GM10266 (cell line): ENCODE results near the gene FFAR2.

Experiments
- DNase-seq: peaks from one replicate; pipeline ENCODE4 v3.0.0; 2012; ENCODE audit errors: extremely low spot score
- CTCF ChIP-seq: IDR thresholded peaks from 2 replicates; pipeline ENCODE4 v1.5.1; 2012; ENCODE audit warnings: mild to moderate bottlenecking, low read depth; ENCODE audit not compliant: control insufficient read depth, insufficient read depth; ENCODE audit errors: missing control alignments

Gene FFAR2

GRCh38 chr19:35436477-35437405, 11.3 kb upstream of the FFAR2 start:
- DNase-seq, result peak; percentile 39
- no peak for TF ChIP-seq CTCF

- TF ChIP-seq CTCF, result no peak
- no peak for DNase-seq
Measured at GRCh38 chr19:35437406-35437951, 10.6 kb upstream of the FFAR2 start.

GRCh38 chr19:35438096-35438495, 10.0 kb upstream of the FFAR2 start:
- no peak for DNase-seq
- no peak for TF ChIP-seq CTCF

GRCh38 chr19:35438527-35438926, 9.5 kb upstream of the FFAR2 start:
- no peak for DNase-seq
- TF ChIP-seq CTCF, result no peak

- TF ChIP-seq CTCF, result no peak
- DNase-seq, result no peak
Measured at GRCh38 chr19:35439921-35440320, 8.1 kb upstream of the FFAR2 start.

- no peak for DNase-seq
- no peak for TF ChIP-seq CTCF
Measured at GRCh38 chr19:35442091-35442490, 6.0 kb upstream of the FFAR2 start.

GRCh38 chr19:35444735-35445134, 3.3 kb upstream of the FFAR2 start:
- no peak for TF ChIP-seq CTCF
- DNase-seq, result no peak
